Hematopoietic multipotent progenitor cell treated with erythropoietin and hydrocortisone succinate and interleukin-3 and kit ligand, for 6 days (in vitro differentiated cells): ENCODE measurements around the gene PDLIM5.
A peak's percentile ranks its signal among the peaks of the same experiment; 100 is the strongest.

Experiments
- DNase-seq: peaks from one replicate; pipeline ENCODE4 v3.0.0-alpha.2; 2015

Gene PDLIM5

DNA sequence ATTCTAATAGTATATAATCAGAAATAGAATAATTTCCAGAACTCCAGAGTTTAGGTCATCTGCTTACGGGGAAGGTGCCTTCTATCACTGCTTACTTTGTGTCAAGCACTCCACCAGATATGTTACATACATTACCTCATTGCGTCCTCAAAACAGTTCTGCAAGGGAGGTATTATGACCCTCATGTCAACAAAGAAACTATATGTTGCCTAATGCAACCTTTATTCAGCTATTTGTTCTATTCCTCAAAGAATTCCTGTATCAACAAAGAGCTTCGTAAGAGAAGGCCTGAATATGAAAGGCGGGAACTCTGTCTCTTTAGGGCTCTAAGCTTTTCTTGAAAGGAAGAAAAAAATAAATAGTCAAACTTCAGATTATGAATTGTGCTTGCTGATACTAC, 114.7 kb downstream of the PDLIM5 start:
- DNase-seq = no peak

DNA sequence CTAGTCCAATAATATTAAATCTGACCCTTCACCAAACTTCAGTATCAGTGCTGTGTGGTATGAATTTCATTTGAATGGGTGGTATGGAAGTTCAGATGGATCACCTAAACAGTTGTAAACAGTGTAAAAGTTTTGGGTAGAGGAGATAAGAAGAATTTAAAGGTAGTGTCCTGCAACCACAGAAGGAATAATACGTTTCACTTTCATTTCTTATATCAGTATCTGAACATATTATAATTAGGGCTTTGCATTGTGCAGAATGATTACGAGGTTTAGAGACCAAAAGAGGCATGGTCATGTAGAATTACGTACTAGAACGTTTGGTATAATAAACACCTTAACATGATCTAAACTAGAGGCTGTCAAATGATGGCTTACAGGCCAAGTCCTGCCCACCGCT, 116.1 kb downstream of the PDLIM5 start:
- peak; percentile 67 for DNase-seq

DNA sequence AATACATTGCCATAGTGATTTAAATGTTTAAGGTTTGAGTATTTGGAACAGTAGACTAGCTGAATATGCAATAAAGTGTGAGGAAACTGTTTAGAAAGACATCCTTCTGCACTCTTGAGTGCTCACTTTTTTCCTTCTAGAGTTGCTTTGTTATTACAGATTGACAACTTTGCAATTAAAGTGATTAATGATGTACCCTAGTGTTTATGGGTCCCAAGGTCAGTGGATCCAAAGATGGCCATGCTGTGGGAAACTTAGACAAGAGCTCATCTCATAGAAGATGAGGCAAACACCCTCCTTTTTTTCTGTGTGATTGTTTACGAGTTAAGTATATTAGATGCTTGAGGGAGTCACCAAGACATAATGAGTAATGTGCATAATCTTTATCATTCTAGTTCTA, 118.8 kb downstream of the PDLIM5 start:
- no peak for DNase-seq

DNA sequence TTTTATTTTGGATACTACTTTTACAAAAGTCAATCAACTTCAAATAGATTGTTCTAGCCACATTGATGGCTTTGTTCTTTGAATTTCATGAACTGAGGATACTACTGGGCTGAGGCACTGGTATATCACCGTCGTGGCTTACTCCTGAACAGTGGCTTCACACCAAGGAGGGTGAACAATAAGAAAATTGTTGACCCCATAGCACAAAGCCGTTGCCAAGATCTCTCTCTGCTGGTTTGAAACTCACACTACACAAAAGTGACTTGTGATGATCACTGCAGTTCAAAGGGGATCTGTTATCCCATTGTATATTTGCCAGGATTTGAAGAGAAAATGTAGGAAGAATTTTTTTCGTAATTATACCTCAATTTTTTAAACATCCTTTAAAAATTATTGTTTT, 119.6 kb downstream of the PDLIM5 start:
- no peak for DNase-seq

DNA sequence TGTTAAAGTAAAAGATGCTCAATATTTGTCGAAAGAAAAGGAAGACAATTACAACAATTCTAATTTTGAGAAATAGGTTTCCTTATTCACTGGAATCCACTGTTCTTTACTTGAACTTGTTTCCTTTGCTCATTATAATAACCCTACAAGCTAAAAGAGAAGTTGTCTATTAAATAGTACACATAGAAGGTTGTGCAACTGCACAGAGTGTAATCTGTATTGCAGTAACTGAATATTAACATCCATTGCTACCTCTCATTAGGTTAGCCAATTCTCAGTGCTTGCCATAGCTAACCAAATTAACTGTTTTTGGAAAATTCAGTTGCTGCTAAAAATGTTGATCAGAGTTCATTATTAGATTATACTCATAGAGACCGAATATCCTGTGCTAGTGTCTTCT, 120.0 kb downstream of the PDLIM5 start:
- DNase-seq = peak; percentile 50

DNA sequence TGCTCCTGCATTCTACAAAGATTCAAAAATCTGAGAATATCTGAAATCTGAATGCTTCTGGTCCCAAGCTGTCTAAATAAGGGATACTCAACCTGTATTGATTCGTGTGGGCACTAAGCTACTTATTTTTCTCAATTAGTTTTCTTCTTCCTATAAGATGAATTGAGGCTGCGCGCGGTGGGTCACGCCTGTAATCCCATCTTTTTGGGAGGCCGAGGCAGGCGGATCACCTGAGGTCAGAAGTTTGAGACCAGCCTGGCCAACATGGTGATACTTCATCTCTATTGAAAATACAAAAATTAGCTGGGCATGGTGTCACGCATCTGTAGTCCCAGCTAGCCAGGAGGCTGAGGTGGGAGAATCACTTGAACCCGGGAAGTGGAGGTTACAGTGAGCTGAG, 122.3 kb downstream of the PDLIM5 start:
- no peak for DNase-seq

DNA sequence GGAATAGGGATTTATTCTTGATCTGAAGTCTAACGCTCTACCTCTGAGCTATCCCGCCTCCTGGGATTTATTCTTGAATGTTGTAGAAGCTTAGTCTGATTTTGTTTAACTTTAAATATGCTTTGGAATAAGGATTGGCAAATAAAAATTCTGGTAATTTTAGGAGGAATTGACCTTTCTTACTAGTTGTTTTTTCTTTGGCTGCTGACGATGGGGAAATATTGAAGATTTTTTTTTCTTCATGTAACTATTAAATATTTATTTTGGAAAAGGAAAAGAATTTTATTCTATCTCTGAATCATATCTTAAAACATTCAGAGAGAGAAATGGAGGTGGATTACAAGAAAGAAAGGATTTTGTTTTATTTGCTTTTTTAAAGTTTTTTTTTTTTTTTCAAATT, 122.9 kb downstream of the PDLIM5 start:
- no peak for DNase-seq

DNA sequence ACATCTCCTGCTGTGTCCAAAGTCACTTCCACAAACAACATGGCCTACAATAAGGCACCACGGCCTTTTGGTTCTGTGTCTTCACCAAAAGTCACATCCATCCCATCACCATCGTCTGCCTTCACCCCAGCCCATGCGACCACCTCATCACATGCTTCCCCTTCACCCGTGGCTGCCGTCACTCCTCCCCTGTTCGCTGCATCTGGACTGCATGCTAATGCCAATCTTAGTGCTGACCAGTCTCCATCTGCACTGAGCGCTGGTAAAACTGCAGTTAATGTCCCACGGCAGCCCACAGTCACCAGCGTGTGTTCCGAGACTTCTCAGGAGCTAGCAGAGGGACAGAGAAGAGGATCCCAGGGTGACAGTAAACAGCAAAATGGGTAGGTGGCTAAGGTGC, 123.9 kb downstream of the PDLIM5 start:
- no peak for DNase-seq

DNA sequence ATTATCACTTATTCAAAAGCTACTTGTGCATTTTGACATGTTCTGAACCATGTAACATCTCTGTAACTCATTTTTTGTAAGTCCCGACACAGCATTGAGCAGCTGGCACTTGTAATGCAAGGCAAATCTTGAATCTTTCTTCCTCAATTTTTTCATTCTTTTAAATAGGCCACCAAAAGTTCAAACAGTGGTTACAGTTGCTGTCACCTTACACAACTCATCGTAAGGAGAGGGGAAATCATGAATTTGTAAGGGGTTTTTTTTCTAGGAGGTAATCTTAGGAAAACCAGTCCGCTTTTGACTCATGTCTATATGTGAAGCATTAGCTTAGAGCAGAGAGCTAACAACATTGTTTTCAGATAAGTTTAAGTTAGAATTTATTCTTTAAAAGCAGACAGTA, 124.5 kb downstream of the PDLIM5 start:
- no peak for DNase-seq

DNA sequence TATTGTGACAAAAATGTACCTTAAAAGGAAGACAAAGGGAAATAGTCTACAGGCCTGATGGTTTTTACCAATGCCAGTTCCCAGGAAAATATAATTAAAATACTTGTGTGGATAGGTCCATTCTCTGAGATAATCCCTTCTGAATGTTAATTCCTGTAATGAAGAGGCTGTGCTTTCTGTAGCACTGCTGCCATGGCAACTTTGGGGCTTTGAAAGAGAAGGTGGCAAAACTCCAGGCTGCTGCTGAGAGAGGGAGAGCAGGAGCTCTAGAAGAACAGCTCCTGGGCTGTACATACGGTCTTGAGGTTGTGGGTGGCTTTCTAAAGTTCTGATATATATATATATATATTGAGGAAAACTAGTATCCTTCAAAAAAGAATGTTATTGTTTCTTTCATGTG, 125.4 kb downstream of the PDLIM5 start:
- no peak for DNase-seq

DNA sequence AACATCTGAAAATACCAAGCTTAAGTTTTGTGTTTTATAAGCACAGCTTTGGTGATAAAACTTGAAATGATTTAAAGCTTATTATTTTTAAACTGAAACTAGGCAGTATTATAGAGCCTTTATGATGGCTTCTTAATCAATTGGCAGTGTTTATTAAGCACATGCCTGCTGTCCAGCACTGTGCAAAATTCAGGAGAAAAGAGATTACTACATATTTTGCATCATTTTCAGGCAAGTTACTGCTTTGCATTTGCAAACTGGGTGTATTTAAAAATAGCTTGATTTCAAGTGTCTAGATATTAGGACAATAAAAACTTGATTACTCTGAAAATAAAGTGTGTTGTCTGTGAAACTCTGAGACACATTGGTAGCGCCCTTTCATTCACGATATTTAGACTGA, 126.5 kb downstream of the PDLIM5 start:
- no peak for DNase-seq

DNA sequence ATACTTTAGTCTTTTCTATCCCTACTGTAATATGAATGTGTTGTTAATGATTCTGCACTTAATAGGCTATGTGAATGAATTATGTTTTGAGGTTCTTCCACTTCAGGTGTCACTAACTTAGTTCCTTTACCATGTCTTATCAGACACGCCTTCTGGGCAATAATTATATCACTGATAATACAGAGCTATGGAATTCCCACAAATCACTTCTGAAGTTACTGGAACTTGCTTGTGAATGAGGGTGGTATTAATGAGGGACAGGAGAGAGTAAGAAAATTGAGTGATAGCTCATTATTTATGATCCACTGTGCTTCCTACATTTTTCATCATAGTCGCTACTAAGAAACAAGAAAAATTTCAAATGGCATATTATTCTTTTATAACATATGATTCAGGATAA, 130.0 kb downstream of the PDLIM5 start:
- no peak for DNase-seq

DNA sequence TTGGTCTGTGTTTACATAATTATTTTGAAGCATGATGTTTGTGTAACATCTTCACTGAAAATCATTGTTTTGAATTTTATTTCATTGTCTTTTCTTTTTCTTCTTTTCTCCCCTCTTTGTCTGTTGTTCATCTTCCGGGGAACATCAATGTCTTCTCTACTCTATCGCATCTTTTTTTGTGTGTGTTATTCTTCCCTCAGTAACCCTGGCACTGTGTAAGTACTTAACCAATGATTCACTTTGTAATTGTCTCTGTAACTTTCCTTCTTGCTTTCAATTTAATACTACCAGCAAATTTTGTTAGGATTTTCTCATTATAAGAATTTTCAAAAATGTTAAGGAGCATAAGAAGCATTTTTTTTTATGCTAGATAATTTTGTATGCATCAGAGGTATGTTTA, 130.8 kb downstream of the PDLIM5 start:
- DNase-seq = no peak

DNA sequence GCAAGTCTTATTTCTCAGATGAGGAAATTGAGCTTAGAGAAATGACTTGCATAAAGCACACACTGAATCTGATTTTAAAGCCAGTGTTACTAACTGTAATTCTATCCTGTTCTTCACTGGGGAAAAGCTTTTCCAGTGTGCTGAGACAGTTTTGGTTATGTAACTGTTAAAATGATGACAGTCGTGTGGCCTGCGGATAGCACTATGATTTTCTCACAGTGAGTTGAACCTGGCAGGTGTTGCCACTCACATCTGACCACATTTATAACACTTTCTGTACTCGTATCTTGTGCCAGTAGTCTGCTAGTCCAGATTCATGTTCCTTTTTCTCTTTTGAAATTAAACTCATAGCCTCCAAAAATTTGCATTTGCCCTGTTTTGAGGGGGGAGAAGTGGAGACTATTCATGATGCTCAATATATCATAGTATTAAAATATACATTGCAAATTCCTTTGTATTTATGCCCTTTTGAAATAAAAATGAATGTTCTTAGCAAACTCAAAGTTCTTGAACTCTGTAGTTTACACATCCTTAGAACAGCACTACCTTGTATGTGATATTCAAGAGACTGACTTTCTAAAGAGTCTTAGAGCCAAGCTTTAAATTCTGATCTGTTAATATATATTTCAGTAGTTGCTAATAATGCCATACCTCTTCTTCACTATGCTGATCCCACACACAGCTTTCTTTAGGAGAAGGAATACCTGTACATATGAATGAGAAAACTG, 132.3 kb downstream of the PDLIM5 start:
- DNase-seq = no peak

DNA sequence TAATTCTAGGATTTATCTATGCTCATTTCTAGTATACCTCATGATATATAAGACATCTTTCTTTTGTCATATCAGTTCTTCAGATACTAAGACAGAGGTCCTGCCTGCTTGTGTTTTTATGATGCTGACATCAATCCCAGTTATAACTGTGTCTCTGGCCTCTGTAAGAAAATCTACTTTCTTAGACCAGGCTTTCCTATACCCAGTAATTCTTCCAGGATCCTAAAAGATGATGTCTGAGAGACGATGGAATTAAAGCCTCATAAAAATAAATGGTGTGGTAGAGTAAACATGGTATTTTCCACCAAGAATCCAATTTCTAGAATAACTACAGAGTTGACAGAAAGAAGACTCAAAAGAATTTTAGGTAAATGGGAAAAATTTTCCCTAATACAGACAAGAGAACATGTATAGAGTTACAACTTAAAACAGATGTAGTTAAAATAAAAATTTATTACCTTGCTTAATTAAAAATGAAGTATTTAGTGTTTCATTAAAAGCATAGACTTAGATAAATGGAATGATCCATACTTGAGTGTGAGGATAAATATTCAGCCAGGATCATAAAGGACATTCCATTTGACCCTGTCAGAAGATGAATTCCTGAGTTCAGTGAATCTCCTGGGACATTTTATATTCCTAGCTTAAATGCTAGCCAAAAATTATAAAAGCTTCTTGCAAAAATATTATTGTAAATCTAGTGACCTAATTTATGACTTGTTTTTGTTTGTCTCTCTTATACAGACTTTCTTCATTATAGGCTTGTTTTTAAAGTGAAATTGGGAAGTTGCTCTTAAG, 137.4 kb downstream of the PDLIM5 start:
- DNase-seq = no peak

DNA sequence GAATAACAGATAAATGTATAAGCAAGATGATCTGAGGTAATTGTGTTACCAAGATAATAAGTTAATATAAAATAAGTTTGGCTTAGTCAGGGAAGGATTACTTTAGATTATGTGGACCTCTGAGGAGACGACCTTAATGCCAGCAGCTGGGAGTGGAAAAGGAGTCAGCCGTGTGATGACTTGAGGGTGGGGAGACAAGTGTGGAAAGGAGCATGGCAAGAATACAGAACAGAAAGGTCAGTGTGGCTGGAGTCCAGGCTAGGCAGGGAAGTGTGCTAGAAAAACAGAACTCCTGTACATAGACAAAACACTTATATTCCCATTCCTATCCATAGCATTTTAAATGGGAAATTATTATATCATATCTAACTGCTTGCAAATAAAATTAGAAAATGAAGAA, 138.8 kb downstream of the PDLIM5 start:
- DNase-seq = no peak

DNA sequence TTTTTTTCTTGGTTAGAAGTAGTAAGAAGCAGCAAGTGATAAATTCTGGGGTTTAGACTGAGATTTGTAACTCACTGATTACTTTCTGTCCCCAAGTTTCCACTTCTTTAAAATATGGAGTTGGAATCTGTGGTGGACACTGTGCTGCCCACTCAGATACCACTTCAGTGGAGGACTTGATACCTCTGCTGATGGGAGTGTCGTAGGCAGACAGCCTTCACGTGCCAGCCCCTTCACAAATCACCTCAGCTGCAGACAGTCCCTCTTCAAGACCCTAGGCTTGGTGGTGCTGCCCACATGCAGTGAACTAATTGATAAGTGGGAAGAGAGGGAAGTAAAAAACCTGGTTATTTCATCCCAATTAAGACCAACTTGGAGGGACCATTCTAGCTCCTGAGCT, 139.5 kb downstream of the PDLIM5 start:
- no peak for DNase-seq

DNA sequence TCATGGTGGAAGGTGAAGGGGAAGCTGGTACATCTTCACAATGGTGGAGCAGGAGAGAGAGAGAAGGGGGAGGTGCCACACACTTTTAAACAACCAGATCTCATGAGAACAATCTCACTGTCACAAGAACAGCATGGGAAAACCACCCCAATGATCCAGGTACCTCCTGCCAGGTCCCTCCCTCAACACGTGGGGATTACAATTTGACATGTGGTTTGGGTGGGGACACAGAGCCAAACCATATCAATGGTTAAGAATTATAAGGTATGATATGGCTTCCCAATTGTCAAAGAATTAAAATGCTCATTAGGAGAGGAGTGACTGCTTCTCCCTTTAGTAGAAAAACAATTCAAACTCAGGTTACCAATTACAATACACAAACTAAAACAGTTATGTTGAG, 143.3 kb downstream of the PDLIM5 start:
- DNase-seq = no peak

DNA sequence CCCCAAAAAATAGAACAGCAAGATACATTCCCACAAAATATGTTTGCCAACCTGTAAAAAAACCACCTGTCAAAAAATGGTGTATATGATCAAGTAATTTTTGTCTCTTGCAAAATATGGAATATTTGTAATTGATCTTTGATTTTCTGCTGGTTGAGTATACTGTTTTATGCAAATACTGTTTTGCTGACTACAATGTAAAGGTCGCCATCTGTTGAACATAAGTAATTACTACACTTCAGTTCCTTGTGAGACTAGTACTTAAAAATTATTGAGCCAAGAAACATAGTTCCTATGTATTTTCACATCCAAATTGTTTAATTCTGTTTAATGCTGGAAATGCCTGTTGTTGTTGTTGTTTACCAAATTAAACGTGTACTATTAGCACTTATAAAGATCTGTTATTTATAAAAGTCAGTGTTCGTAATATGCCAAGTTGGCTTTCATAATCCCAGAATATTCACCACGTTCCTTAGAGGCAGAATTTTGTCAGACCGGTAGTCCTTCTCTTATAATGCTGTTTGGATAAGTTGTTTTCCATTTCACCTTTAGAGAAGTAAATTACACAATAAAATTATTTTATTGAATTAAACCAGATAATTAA, 144.2 kb downstream of the PDLIM5 start:
- peak; percentile 85 for DNase-seq

DNA sequence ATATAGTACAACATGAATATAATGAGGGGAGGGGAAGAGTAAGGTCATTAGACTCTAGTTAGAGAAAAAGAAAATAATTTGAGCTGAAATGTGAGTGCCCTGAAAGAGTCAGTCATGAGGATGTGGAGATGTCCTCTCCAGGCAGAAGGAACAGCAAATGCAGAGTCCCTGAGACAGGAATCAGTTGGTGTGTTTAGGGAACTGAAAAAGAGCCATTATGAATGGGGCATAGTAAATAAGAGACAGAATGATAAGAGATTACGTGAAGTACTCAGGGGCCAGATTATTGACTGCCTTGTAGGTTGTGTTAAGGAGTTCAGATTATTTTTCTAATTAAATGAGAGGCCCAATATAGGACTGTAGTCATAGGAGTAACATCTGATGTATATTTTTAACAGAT, 147.0 kb downstream of the PDLIM5 start:
- DNase-seq = no peak

DNA sequence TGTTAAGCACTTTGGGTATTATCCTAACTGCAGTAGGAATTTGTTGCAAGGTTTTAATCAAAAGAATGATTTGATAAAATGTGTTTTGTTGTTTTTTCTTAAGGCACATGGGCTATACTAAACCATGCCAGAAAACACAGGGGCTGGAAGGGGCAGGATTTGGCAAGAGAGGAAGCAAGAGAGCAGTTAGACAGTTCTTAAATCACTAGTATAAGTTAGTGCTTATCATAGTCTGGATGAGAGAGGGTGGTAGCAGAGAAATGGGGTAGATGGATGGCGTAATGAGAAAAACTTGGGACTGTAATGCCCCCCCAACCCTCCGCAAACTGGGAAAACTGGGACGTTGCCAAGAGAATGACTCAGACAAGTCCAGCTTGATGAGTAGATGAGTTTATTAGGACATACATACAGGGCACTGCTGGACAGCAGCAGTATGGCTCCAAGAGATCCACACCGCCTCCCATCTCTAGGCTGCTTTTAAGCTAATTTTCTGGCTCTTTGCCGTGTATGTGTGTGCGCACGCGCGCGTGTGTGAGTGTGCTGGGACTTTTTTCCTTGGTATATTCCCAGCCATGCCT, 151.5 kb downstream of the PDLIM5 start:
- no peak for DNase-seq

DNA sequence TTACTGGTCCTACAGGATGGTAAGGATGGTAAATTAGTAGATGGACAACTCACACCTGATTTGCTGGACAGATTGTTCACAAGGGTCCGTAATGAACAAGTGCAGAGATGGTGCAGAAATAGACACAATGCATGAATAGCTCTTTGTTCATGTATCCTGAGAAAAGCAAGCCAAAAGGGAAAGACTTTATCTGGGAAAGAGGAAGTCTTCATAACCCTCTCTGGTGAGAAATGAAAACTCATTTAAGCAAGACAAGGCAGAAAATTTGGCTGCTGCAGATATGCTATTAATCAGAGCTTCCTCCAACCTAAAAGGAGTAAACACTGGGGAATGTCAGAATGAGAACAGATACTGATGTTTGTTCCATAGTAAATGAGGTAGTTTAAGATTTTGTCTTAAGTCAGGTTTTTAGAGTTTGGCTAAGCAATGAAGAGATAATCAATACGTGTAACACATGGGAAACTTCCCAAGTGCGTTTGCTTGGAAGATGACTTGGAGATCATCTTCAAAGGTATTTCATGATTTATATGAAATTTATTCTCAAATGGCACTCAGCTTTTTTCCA, 153.6 kb downstream of the PDLIM5 start:
- no peak for DNase-seq

DNA sequence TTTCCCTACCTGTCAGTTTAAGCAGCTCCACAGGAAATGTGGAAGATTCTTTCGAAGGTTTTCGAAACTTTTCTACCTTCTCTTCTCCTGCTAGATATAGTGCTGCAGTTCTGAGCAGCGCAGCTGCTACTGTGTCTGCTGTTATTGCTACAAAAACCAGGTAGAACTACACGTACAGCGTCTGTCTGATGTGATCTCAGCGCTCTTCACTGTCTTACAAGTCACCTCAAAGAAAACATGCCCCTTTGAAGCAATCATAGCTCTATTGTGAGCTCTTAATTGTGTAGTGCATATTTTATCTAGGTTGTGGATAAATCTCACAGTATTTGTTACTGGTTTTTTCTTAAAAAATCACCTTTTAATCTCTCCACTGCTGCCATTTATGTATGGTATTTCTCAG, 158.4 kb downstream of the PDLIM5 start:
- DNase-seq = no peak

DNA sequence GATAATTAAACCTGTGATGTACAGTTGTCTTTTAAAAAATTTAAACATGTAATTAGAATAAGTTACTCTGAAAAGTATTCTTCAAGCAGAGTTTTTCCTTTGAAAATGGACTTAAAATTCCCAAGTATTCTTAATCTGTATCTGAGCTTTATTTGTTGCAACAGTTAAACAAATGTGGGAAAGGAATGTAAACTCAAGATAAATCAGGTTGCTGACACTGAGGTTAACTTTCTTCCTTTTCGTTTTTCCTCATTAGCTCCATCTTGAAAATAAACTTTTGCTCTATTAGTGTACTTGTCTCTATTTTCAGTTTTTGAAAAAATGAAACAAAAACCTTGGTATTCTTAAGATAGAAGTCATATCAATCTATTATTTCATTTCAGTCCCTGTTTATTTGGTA, 161.5 kb downstream of the PDLIM5 start:
- no peak for DNase-seq
